ENCODE results near the gene GPR157.
A peak's percentile ranks its signal among the peaks of the same experiment; 100 is the strongest.
"Not testable (repeated sequence)": the region's sequence is repeated elsewhere in the genome, so short reads cannot be mapped to it uniquely, and the experiment has no call there.

Gene GPR157

DNA sequence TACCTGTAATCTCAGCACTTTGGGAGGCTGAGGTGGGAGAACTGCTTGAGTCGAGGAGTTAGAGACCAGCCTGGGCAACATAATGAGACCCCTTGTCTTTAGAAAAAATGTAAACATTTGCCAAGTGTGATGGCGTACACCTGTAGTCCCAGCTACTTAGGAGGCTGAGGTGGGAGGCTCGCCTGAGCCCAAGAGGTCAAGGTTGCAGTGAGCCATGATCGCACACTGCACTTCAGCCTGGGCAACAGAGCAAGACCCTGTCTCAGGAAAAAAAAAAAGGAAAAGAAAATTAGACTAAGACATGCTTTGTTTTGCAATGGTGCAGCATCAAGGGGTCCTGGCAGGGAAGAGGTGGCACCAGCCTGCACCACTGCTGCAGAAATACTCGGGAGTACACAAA, 16.8 kb upstream of the GPR157 start:
- no peak for DNase-seq

DNA sequence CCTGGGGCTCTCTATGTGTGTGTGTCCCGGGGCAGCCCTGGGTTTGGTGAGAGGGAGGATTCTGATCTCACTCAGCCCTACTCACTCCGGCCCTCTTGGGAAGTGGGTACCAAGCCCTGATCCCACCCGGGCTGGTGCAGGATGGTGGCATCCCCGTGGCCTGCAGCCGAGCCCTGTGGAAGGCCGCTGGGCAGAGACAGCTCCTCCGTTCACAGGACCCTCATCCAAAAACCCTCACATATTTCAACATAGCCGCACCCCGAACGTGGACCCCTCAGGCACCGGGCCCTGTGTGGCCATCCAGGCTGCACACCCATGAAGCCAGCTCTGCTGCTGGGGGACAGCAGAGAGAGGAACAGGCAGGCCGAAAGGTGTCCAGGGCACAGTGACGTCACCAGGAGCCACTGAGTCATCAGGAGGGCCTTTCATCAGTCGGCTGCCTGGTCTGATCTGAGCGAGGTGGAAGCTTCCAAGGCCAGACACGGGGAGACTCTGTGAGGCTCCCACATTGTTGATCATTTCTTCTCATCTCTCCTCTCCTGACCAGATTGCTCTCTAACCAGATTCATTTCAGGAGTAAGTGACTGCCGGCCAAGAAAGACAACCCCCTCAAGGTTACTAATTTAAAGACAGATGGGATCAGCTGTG, 16.2 kb upstream of the GPR157 start:
- DNase-seq: no peak

DNA sequence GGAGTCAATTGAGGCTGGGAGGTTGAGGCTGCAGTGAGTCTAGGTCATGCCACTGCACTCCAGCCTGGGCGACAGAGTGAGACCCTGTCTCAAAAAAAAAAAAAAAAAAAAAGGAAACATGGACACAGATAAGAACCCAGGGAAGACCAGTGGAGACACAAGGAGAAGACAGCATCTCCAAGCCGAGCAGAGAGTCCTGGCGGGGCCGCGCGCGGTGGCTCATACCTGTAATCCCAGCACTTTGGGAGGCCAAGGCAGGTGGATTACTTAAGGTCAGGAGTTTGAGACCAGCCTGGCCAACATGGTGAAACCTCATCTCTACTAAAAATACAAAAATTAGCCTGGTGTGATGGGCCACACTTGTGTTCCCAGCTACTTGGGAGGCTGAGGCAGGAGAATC, 15.6 kb upstream of the GPR157 start:
- not testable (repeated sequence) for DNase-seq

DNA sequence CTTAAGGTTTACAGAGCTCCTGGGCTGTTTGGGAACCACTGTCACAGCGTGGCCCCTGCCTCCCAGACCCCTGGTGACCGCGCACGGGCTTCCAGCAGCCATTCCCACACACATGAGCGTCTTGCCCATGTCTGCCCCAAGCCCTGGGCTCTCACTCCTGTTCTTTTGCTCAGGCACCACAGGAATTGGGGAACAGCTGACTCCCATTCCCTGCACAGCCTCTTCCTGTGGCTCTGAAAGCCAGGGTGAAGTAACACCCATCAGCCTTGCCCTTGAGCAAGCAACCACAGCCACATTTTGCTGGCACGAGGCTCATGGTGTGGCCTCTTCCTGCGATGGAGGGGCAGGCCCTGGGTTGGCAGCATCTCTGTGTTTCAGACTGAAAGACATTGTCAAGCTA, 14.3 kb upstream of the GPR157 start:
- DNase-seq: no peak

DNA sequence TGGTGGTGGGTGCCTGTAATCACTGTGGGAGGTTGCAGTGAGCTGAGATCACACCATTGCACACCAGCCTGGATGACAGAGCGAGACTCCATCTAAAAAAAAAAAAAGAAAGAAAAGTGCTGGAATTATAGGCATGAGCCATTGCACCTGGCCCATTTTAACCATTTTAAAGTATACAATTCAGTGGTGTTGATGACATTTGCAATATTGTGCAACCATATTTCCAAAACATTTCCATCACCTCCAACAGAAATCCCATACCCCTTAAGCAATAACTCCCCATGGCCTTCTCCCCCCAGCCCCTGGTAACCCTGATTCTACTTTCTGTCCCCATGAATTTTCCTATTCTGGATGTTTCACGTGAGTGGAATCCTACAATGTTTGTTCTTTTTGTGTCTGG, 11.0 kb upstream of the GPR157 start:
- DNase-seq: no peak

DNA sequence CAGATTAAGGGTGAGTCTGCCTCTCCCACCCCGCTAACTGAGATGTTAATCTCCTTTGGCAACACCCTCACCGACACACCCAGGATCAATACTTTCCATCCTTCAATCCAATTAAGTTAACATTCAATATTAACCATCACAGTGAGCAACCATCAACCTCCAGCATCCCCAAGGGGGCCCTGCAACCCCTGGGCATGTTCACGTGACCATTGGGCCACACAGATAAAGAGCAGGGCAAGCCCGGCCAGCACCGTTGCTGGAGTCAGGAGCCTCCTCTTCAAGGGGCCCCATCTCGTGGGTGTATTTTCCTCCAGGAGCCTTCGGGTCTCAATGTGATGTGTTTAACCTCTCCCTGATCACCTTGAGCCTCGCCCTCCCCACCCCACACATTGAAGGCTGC, 8.0 kb upstream of the GPR157 start:
- no peak for DNase-seq

DNA sequence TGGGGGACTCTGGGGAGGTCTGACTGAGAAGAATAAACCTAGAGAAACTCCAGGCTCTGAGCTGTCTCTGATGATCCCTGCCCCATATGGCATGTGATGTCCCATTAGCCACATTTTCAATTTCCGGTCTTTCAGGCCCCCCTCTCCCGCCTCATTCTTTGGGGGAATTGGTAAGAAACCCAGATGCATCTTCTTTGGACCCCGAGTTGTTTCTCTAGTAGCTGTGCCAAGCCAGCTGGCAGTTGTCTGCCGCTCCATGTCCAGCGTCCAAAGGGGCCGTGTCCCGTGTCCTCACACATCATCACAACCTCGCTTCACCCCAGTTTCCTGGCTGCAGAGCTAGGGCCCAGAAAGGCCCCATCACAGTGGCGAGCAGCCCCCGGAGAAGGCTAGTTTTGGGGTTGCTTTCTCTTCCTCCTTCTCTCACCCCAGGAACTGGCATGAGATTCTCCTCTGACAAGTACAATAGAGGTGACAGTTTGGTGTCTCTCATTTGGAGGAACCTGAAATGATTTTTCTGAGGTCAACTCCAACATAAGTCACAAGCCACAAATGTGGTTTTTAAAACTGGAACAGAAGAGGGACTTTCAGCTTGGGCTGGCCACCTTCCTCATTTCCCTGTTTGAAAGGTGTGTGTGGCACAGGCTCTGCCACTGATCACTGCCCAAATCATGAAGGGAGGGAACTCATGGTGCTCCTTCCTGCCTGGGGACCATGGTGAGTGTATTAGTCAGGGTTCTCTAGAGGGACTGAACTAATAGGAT, 6.4 kb upstream of the GPR157 start:
- no peak for DNase-seq

DNA sequence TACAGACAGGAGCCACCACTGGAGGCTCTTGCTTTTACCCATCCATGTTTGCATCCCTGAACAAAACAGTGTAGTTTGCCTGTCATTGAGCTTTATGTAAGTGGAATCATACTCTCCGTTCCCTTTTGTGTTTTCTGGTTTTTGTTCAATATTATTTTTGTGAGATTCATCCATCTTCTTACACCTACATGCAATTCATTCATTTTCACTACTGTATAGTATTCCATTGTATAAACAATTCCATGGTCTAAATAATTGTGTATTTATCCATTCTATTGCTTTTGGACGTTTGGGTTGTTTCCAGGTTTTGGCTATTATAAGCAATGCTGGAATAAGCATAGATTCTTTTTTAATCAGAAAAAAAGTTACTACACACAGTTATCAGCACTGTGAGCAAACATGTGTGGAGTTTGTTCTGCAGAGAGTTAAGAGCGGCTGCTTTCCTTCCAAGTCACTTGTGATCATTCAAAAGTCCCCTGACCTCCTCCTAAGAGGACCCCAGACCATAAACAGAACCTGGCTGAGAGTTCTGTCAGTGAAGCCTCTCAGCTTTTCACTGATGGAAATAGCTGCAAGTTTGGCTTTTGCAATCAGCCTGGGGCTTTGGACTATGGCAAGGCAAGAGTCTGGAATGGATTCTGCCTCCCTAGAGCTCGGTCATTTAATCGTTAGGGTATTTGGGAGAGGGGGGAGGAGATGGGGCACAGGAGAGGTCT, 5.1 kb upstream of the GPR157 start:
- DNase-seq: no peak

DNA sequence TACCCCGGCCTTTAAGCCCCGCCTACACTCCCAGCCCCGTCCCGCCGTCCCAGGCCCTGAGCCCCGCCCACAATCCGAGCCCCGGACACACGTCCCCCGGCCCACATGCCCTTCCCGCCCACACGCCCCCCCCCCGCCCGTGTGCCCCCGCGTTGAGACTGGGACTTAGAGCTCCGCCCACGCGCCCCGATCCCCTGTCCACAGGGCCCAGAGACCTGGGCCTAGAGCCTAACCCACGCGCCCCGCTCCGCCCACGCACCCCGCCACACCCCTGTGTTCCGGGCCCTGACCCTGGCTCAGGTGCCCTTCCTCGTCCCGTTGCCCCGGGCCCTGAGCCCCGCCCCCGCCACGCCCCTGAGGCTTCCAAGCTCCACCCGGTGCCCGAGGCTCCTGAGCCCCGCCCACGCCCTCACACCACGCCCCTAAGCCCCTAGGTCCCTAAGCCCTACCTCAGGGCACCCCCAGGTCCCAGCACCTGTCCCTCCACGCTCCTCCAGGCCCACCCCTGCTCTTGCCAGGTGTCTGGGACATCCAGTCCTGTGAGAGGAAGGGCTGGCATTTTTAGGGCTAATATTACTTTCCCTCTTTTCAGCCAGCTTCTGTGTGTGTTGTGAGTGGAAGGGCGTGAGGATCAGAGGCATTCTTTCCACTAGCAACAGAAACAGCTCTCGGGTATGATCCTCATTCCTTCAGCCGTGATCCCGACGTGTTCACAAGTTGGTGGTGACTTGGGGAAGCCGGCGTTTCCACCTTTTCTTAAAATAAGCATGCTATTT, 552 bp upstream of the GPR157 start:
- peak; percentile 77 for DNase-seq

DNA sequence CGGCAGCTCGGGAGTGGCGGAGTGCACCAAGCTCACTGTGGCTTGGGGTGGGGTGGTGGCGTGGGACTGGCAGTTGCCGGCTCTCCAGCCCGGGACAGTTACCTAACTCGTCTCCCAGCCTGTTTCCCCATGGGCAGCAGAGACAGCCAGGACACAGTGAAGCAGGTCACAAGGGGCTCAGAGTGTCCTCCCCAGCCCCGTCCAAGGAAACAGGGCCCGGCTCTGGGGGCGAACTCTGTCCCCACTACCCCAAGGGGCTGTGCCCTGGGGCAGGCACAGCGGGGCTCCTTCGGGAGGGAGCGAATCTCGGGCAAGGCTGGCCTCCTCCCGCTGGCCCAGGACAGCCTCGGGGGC, 759 bp downstream of the GPR157 start:
- DNase-seq: no peak

DNA sequence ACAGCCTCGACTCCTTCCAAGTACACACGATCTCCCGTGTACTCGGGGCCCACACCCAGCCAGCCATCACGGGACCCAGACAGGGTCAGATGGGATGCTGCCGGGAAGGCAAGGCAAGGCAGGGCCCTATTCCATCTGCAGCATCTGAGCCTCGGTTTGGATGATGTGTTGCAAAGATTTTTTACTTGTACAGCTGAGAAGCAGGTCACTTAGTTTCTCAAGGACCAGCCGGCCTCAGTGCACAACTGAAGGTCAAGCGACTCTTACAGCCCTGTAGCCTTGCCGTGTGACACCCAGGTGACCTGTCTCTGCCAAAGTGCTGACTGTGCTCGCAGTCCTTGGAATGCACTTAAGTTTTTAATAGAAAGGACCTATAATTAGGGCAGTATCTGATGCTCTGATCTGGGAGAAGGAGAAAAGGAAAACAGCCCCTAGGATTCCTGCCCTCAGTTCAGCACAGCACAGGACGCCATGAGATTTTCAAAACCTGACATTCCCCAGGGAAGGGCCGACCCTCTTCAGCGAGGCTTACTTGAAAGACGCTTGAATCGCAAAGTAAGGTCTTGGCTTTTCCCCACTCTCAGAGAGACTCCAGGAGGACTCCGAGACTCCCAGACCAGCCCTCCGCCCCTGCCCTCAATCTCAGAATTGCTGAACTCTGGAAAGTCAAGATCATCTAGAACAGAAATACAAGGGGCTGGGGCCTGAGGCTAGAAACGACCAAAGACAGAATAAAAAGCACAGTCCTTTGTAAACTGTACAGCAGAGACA, 1.3 kb downstream of the GPR157 start:
- peak; percentile 36 for DNase-seq

DNA sequence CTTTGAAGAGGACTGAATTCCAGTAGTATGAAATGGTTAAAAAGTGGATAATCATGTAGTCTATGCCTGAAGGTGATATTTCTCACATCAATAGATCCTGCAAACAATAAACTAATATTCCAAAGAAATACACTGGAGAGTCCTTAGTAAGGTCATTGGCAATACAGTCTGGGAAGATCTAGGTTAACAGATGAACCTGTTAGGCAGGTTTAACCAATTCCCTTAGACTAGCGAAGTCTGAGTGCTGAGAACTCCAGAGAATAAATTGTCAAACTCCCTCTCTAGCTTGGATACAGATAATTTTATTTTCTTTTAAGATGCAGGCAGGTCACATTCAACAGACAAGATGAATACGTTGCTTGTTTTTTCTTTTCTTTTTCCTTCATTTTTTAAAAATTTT, 2.4 kb downstream of the GPR157 start:
- DNase-seq: no peak

DNA sequence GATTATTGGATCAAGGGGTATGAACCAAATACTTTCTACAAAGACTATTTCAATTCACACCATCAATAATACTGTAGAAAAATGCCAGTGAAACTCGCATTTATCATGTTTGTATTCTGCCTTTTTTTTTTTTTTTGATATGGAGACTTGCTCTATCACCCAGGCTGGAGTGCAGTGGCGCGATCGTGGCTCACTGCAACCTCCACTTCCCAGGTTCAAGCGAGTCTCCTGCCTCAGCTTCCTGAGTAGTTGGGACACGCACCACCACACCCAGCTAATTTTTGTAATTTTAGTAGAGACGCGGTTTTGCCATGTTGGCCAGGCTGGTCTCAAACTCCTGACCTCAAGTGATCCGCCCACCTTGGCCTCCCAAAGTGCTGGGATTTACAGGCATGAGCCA, 3.1 kb downstream of the GPR157 start:
- DNase-seq: not testable (repeated sequence)

DNA sequence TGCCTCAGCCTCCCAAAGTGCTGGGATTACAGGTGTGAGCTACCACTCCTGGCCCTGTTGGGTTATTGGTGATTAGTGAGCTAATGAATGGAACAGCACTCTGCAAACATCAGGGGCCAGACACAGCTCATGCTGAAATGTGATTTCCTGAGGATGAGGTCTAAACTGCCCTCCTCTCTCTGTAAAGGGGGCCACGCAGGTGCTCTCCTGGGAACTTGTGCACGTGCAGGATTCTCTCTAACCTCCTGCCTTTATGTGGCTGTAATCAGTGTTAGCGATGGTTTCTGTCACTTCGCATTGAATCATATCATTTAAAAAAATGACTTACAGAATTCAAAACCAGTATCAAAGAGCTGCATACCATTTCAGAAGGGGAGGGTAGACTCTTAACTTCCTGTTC, 3.6 kb downstream of the GPR157 start:
- DNase-seq: no peak

DNA sequence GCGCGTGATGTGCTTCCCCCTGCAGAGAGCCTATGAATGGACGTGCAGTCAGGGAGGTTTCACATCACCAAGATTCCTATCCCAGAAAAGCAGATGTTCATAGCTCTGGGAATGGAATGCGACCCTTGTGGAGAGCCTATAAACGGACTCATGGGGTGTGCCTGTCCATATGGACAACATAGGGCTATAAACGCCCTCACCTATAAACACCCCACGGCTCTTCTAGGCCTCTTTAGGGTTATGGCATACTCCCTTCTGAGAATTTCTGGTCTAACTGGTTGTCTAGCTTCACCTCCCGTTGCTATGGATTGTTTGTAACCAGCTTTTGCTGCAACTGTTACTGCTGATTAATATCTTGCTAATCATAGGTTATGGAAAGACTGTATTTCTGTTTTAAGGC, 4.5 kb downstream of the GPR157 start:
- DNase-seq: not testable (repeated sequence)

DNA sequence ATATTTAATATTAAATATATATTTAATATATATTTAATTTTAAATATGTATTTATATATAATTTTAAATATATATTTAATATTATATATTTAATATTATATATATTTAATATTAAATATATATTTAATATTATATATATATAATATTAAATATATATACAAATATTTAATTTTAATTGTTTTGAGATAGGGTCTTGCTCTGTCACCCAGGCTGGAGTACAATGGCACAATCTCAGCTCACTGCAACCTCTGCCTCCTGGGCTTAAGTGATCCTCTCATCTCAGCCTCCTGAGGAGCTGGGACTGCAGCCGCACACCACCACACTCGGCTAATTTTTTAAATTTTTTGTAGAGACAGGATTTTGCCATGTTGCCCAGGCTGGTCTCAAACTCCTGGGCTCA, 5.2 kb downstream of the GPR157 start:
- DNase-seq: not testable (repeated sequence)

DNA sequence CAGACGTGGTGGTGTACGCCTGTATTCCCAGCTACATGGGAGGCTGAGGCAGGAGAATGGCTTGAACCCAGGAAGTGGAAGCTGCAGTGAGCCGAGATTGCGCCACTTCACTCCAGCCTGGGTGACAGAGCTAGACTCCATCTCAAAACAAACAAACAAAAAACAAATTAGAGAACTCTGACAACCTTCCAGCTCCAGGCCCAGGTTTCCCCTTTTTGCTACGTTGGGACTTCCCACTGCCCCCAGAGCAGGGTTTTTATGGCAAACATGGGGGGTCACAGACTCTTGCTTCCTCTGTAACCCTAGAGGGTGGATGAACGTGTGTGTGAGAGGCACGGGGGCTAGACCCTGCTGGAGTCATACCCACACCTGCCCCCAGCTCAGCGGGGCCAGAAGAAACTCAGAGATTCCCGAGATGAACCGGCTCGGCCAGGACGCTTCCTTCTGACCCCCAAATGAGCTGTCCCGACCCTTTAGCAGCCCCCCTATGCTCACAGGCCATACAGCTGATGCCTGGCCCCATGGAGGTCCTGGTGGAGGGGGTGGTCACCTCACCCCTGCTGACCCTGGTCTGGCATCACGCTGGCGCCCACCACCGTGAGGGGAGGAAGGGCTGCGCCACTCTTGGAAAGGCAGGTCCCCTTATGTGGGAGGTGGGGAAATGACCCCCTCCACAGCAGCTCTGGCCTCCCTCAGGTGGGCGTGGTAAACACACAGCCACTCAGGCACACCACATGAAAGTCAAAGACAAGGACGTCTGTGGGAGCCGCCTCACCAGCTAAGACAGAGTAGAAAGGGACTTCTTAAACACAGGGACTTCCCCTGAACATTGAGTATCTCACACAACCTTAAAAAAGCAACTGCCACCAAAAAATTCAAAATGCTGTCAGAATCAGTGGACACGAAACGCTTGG, 7.1 kb downstream of the GPR157 start:
- DNase-seq: no peak

DNA sequence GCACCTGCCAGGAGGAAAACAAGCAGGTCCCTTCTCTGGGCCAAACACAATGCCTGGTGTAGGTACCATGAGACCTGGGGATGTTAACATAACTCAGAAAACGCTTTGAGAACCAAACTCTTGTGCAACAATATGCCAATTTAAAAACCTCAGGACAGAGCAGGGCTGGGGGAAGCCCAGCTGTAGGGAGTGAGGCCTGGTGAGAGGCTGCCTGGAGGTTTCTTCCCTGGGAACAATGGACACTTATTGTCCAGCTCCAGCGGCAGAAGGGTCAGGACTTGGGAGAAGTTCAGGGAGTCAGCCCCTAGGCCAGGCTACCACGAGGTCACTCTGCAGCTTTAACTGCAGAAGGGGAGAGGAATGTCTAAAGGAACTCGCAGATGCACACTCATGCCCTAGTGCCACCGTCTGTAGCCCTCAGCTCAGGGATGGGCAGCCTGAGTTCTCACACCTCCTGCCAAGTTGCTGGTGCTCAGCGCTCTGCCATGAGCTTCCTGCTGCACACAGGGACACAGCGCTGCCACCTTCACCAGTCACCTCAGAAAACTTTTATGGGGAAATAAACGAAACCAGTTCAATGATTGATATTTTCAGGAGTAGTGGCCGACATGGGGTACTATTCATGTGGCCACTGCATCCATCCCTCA, 8.5 kb downstream of the GPR157 start:
- DNase-seq: no peak

DNA sequence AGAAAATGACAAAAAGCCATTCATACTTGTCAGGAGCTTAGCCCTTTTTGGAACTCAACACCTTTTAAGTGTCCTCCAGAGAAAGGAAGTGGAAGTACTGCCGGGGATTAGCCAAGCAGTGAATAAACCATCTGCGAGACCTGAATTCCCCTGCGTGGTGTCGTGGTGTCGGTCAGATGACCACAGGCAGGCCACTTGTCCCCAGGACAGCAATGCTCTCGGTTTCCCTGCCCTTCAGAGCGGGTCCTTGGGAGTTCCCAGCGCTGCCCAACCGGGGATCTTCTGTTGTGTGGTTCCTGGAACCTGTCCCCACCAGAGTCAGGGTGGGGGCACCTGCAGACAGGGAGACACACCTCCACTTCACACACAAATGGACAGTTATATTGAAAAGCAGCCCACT, 9.2 kb downstream of the GPR157 start:
- DNase-seq: no peak

DNA sequence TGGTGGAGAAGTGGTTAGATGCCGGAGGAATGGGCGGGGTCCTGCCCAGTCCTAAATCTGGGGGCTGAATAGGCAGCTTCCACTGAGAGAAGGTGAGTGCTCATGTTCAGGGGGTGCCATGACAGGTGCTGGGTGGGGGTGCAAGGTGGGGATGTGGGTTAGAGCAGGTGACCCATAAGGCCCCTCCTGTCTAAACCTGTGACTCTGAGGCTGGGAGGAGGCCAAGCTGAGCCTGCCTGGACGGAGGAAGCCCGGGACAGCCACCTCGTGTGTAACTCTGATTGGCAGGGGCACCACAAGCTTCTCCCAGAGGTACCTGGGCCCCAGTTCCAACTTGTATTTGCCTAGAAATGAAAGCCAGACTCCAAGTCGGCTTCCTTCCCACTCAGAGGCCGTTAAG, 10.7 kb downstream of the GPR157 start:
- DNase-seq: no peak
